Chondrocyte (in vitro differentiated cells): Measurements from ENCODE around the gene PROK2. TPM values are rescaled to one million over a fixed set of nuclear protein-coding genes. Genes with fewer than 3 reads are reported as not detected.
A peak's percentile ranks its signal among the peaks of the same experiment; 100 is the strongest.

Experiments
- DNase-seq: peaks from one replicate; pipeline ENCODE4 v3.0.0; 2021; ENCODE audit warnings: mixed read lengths, low spot score
- H3K27ac Mint-ChIP-seq: one replicate; pipeline ENCODE4 v1.8.0; 2021; ENCODE audit warnings: mild to moderate bottlenecking, moderate library complexity, mixed read lengths; ENCODE audit not compliant: unreplicated experiment
- H3K27me3 Mint-ChIP-seq: 2 replicates; pipeline ENCODE4 v1.8.0; 2021; ENCODE audit warnings: low read depth, mixed read lengths
- H3K36me3 Mint-ChIP-seq: 2 replicates; pipeline ENCODE4 v1.8.0; 2021; ENCODE audit warnings: low read depth, mixed read lengths
- H3K4me1 Mint-ChIP-seq: 2 replicates; pipeline ENCODE4 v1.8.0; 2021; ENCODE audit warnings: low read depth, mild to moderate bottlenecking, mixed read lengths
- H3K4me3 Mint-ChIP-seq: one replicate; pipeline ENCODE4 v1.8.0; 2021; ENCODE audit warnings: mild to moderate bottlenecking, moderate library complexity, mixed read lengths; ENCODE audit not compliant: unreplicated experiment
- H3K9me3 Mint-ChIP-seq: 2 replicates; pipeline ENCODE4 v1.8.0; 2021; ENCODE audit warnings: low read depth, mixed read lengths
- CTCF ChIP-seq: fragments of 200-600 bp; sonication (generic); IDR thresholded peaks from 2 replicates; pipeline ENCODE4 v1.5.0; 2021; ENCODE audit warnings: antibody characterized with exemption, mild to moderate bottlenecking, moderate library complexity
- total RNA-seq: library from RNA; stranded (reverse); gene quantifications from 3 replicates; pipeline ENCODE4 v1.2.1, GENCODE V29; 2021

Gene PROK2
- total RNA-seq, 1 donor from 2014 or later = not detected

- peaks cover 5% of the 10 kb centered on the region for H3K4me1 Mint-ChIP-seq
- H3K36me3 Mint-ChIP-seq = no peaks in the 10 kb centered on the region
- peaks cover 64% of the 10 kb centered on the region for H3K27me3 Mint-ChIP-seq
- DNase-seq = no peak
- H3K4me3 Mint-ChIP-seq = no peak overlapping the region
- TF ChIP-seq CTCF = no peak
- H3K27ac Mint-ChIP-seq = no peak overlapping the region
- no peaks in the 10 kb centered on the region for H3K9me3 Mint-ChIP-seq
These were observed 24.8 kb downstream of the PROK2 start for GRCh38 chr3:71760140-71760539.

- Mint-ChIP-seq H3K4me3 (no peak overlapping the region), H3K27me3 (peaks cover 64% of the 10 kb centered on the region), H3K4me1 (peaks cover 6% of the 10 kb centered on the region), H3K9me3 (no peaks in the 10 kb centered on the region), H3K27ac (no peak overlapping the region), H3K36me3 (no peaks in the 10 kb centered on the region)
- DNase-seq = no peak
- TF ChIP-seq CTCF = no peak
These were observed 25.5 kb downstream of the PROK2 start for GRCh38 chr3:71759401-71759800.

GRCh38 chr3:71758091-71758490 lies 26.9 kb downstream of the PROK2 start:
- no peak overlapping the region for H3K4me3 Mint-ChIP-seq
- no peak for TF ChIP-seq CTCF
- no peak for DNase-seq
- no peaks in the 10 kb centered on the region for H3K36me3 Mint-ChIP-seq
- H3K27ac Mint-ChIP-seq = no peak overlapping the region
- H3K4me1 Mint-ChIP-seq = peaks cover 7% of the 10 kb centered on the region
- H3K27me3 Mint-ChIP-seq = peaks cover 59% of the 10 kb centered on the region
- H3K9me3 Mint-ChIP-seq = no peaks in the 10 kb centered on the region

- Mint-ChIP-seq H3K9me3 (no peaks in the 10 kb centered on the region), H3K27ac (no peak overlapping the region), H3K36me3 (peaks cover 1% of the 10 kb centered on the region), H3K27me3 (peaks cover 52% of the 10 kb centered on the region), H3K4me3 (peak overlapping the region; percentile 50), H3K4me1 (peaks cover 14% of the 10 kb centered on the region)
- no peak for TF ChIP-seq CTCF
- no peak for DNase-seq
These were observed 30.2 kb downstream of the PROK2 start for GRCh38 chr3:71754610-71755253.

- H3K4me3 Mint-ChIP-seq = peak within 1 kb of the TSS; percentile 62
- no peaks in the 10 kb centered on the region for H3K9me3 Mint-ChIP-seq
- peaks cover 45% of the 10 kb centered on the region for H3K27me3 Mint-ChIP-seq
- peaks cover 14% of the 10 kb centered on the region for H3K4me1 Mint-ChIP-seq
- no peak for DNase-seq
- H3K27ac Mint-ChIP-seq = no peak within 1 kb of the TSS
- peaks cover 1% of the 10 kb centered on the region for H3K36me3 Mint-ChIP-seq
- no peak for TF ChIP-seq CTCF
These were observed 31.0 kb downstream of the PROK2 start, which contains the start of gene GPR27 for GRCh38 chr3:71753701-71754609. GPR27 (plus strand) TSS chr3:71753855; CDS start chr3:71754050, 195 bp downstream.
